CD14-positive monocyte (primary cell): ENCODE data around the gene APCDD1. TPM values are rescaled to one million over a fixed set of nuclear protein-coding genes. Genes with fewer than 3 reads are reported as not detected.

Source experiments
- DNase-seq, 3 donors: peaks; one replicate each; pipeline ENCODE4 v3.0.0-alpha.2; 2011 to 2022
- H2AFZ ChIP-seq: 2 replicates; pipeline ENCODE4 v1.6.0; 2012; ENCODE audit warnings: mild to moderate bottlenecking, low read depth, low read length, inconsistent platforms; ENCODE audit not compliant: insufficient read depth, poor library complexity, severe bottlenecking
- H3K27ac ChIP-seq, 2 donors: 1 replicate in 1 of 2; 2 replicates in 1 of 2; pipeline ENCODE4 v1.5.1; 2012 to 2013; ENCODE audit warnings: low read length in 2 of 2, control low read depth in 1 of 2, inconsistent platforms in 1 of 2, low read depth in 1 of 2, mild to moderate bottlenecking in 1 of 2
- H3K27me3 ChIP-seq, 2 donors: one replicate each; pipeline versions ENCODE4 v1.6.0 to v1.6.1; 2011 to 2013; ENCODE audit warnings: low read length in 2 of 2; ENCODE audit not compliant: control insufficient read depth in 2 of 2, insufficient read depth in 2 of 2
- H3K36me3 ChIP-seq, 2 donors: replicated peaks in 1 of 2; 1 replicate in 1 of 2; 2 replicates in 1 of 2; pipeline versions ENCODE4 v1.5.1 to v1.6.1; 2012 to 2013; ENCODE audit warnings: low read length in 2 of 2, control low read depth in 1 of 2, inconsistent platforms in 1 of 2, mild to moderate bottlenecking in 1 of 2; ENCODE audit not compliant: insufficient read depth in 2 of 2, control insufficient read depth in 1 of 2
- H3K4me1 ChIP-seq, 2 donors: 1 replicate in 1 of 2; 2 replicates in 1 of 2; pipeline versions ENCODE4 v1.5.1 to v1.6.1; 2012 to 2013; ENCODE audit warnings: low read length in 2 of 2, control low read depth in 1 of 2, inconsistent platforms in 1 of 2, mild to moderate bottlenecking in 1 of 2, moderate library complexity in 1 of 2; ENCODE audit not compliant: insufficient read depth in 2 of 2, control insufficient read depth in 1 of 2
- H3K4me2 ChIP-seq: replicated peaks from 2 replicates; pipeline ENCODE3; 2012; ENCODE audit warnings: low read length, moderate library complexity, mild to moderate bottlenecking; ENCODE audit not compliant: poor library complexity, severe bottlenecking; ENCODE audit errors: extremely low read depth
- H3K4me3 ChIP-seq, 3 experiments: fragments of 200-600 bp in 1 of 3; sonication (generic) in 1 of 3; replicated peaks in 1 of 3; 1 replicate in 2 of 3; 2 replicates in 1 of 3; pipeline ENCODE4 v1.5.1; 2011 to 2013; ENCODE audit warnings: low read length in 3 of 3, mild to moderate bottlenecking in 3 of 3, control low read depth in 2 of 3, low read depth in 2 of 3, inconsistent platforms in 1 of 3, moderate library complexity in 1 of 3
- H3K79me2 ChIP-seq: 2 replicates; pipeline ENCODE4 v1.6.0; 2012; ENCODE audit warnings: mild to moderate bottlenecking, control low read depth, inconsistent platforms, low read length, moderate library complexity; ENCODE audit not compliant: insufficient read depth
- H3K9ac ChIP-seq: 2 replicates; pipeline ENCODE4 v1.6.0; 2017; ENCODE audit warnings: low read length, mild to moderate bottlenecking; ENCODE audit not compliant: insufficient read depth, poor library complexity, severe bottlenecking
- H3K9me3 ChIP-seq, 2 donors: replicated peaks in 1 of 2; 1 replicate in 1 of 2; 2 replicates in 1 of 2; pipeline versions ENCODE4 v1.5.1 to v1.6.1; 2012 to 2013; ENCODE audit warnings: low read length in 2 of 2, control low read depth in 1 of 2; ENCODE audit not compliant: control insufficient read depth in 1 of 2, insufficient read depth in 1 of 2
- H4K20me1 ChIP-seq: 2 replicates; pipeline ENCODE4 v1.6.0; 2012; ENCODE audit warnings: mild to moderate bottlenecking, low read length, control low read depth, moderate library complexity; ENCODE audit not compliant: insufficient read depth
- H3K27ac Mint-ChIP-seq, 7 donors: one replicate each; pipeline ENCODE4 v1.8.0; 2020; ENCODE audit warnings: mild to moderate bottlenecking in 7 of 7, mixed read lengths in 7 of 7, moderate library complexity in 6 of 7, inconsistent platforms in 2 of 7
- H3K27me3 Mint-ChIP-seq, 3 donors: one replicate each; pipeline ENCODE4 v1.8.0; 2021 to 2022; ENCODE audit warnings: low read depth in 3 of 3, mild to moderate bottlenecking in 3 of 3, mixed read lengths in 3 of 3, moderate library complexity in 3 of 3, inconsistent platforms in 1 of 3
- H3K36me3 Mint-ChIP-seq, 2 donors: one replicate each; pipeline ENCODE4 v1.8.0; 2020; ENCODE audit warnings: mixed read lengths in 2 of 2, inconsistent platforms in 1 of 2, mild to moderate bottlenecking in 1 of 2
- H3K4me1 Mint-ChIP-seq: one replicate; pipeline ENCODE4 v1.8.0; 2020; ENCODE audit warnings: mild to moderate bottlenecking, mixed read lengths
- H3K4me3 Mint-ChIP-seq, 2 donors: one replicate each; pipeline ENCODE4 v1.8.0; 2020; ENCODE audit warnings: mild to moderate bottlenecking in 2 of 2, mixed read lengths in 2 of 2, moderate library complexity in 1 of 2
- H3K9me3 Mint-ChIP-seq, 7 donors: one replicate each; pipeline ENCODE4 v1.8.0; 2020 to 2022; ENCODE audit warnings: mixed read lengths in 7 of 7, mild to moderate bottlenecking in 6 of 7, moderate library complexity in 6 of 7, inconsistent platforms in 2 of 7
- CTCF ChIP-seq: fragments of 200-600 bp; IDR thresholded peaks from one replicate; pipeline ENCODE4 v1.8.0; 2022; ENCODE audit warnings: antibody characterized with exemption, mild to moderate bottlenecking
- WGBS: methylation state at CpG from one replicate; pipeline ENCODE4 v1.1.5; 2013; ENCODE audit warnings: missing lambda C conversion rate; ENCODE audit not compliant: insufficient coverage; 5-methylcytosine and 5-hydroxymethylcytosine counted together
- intact Hi-C, 2 donors: fragments of 100-400 bp; cut with micrococcal nuclease; formaldehyde crosslinking; loops; one replicate each; pipeline versions ENCODE4 v1.15.0 to v1.15.1; 2023
- polyA plus RNA-seq, 3 donors: library from polyadenylated mRNA; depleted of rRNA in 1 of 3; unstranded in 2 of 3; stranded (reverse) in 1 of 3; fragments of 300-500 nt in 2 of 3; fragments of >200 nt in 1 of 3; fragmentation: Illumina TruSeq in 2 of 3; gene quantifications; 1 replicate in 2 of 3; 2 replicates in 1 of 3; pipeline ENCODE4 v1.2.3, GENCODE V29; 2012 to 2021

The APCDD1 gene
- polyA plus RNA-seq, 3 donors = 1.2 to 4.8 (median 1.6) TPM

GRCh38 chr18:10418836-10419235 is 35.6 kb upstream of the APCDD1 start:
- Mint-ChIP-seq H3K27ac (no peak overlapping the region), H3K9me3 (peaks cover 2 to 8% (median 3%) of the 10 kb centered on the region in 7 donors), H3K4me1 (peaks cover 2% of the 10 kb centered on the region), H3K4me3 (no peak overlapping the region), H3K27me3 (peaks cover 1 to 4% (median 2%) of the 10 kb centered on the region in 3 donors), H3K36me3 (no peaks in the 10 kb centered on the region)
- no peak overlapping the region for H3K9ac ChIP-seq
- H3K4me1 ChIP-seq = no peaks in the 10 kb centered on the region
- no peak overlapping the region for H3K4me2 ChIP-seq
- no peak overlapping the region for H3K4me3 ChIP-seq
- no peaks in the 10 kb centered on the region for H3K79me2 ChIP-seq
- no peak overlapping the region for H2AFZ ChIP-seq
- no peaks in the 10 kb centered on the region for H3K36me3 ChIP-seq
- H3K9me3 ChIP-seq = no peaks in the 10 kb centered on the region
- peaks cover 0 to 1% of the 10 kb centered on the region in 2 donors for H3K27me3 ChIP-seq
- no peak for DNase-seq
- intact Hi-C loops = no loop called here
- no peak for TF ChIP-seq CTCF
- H3K27ac ChIP-seq = no peak overlapping the region
- H4K20me1 ChIP-seq = no peaks in the 10 kb centered on the region

- peaks cover 8 to 11% (median 8%) of the 10 kb centered on the region in 3 donors for H3K27me3 Mint-ChIP-seq
- intact Hi-C loops = no loop called here
- Histone ChIP-seq H2AFZ (no peak overlapping the region), H3K27ac (no peak overlapping the region), H3K36me3 (no peaks in the 10 kb centered on the region), H3K9me3 (no peaks in the 10 kb centered on the region), H3K4me2 (no peak overlapping the region), H4K20me1 (no peaks in the 10 kb centered on the region), H3K79me2 (no peaks in the 10 kb centered on the region), H3K9ac (no peak overlapping the region), H3K4me1 (no peaks in the 10 kb centered on the region), H3K4me3 (no peak overlapping the region), H3K27me3 (peaks cover 0 to 8% of the 10 kb centered on the region in 2 donors)
- H3K4me3 Mint-ChIP-seq = no peak overlapping the region
- no peak for TF ChIP-seq CTCF
- no peak for DNase-seq
- peaks cover 2% of the 10 kb centered on the region for H3K4me1 Mint-ChIP-seq
- no peak overlapping the region for H3K27ac Mint-ChIP-seq
- peaks cover 2 to 8% (median 3%) of the 10 kb centered on the region in 7 donors for H3K9me3 Mint-ChIP-seq
- 93% methylated on average over 2 of the region's 5 CpGs for WGBS
- H3K36me3 Mint-ChIP-seq = peaks cover 0 to 5% of the 10 kb centered on the region in 2 donors
Measured at GRCh38 chr18:10419420-10420103, 34.9 kb upstream of the APCDD1 start.
